GM15510 (cell line): ENCODE results near the gene DNAJC5.

ENCODE experiments used
- POLR2A ChIP-seq: IDR thresholded peaks from 3 replicates; pipeline ENCODE4 v1.6.1; 2011; ENCODE audit warnings: borderline replicate concordance; ENCODE audit not compliant: insufficient read length; ENCODE audit errors: extremely low read depth

The DNAJC5 gene

DNA sequence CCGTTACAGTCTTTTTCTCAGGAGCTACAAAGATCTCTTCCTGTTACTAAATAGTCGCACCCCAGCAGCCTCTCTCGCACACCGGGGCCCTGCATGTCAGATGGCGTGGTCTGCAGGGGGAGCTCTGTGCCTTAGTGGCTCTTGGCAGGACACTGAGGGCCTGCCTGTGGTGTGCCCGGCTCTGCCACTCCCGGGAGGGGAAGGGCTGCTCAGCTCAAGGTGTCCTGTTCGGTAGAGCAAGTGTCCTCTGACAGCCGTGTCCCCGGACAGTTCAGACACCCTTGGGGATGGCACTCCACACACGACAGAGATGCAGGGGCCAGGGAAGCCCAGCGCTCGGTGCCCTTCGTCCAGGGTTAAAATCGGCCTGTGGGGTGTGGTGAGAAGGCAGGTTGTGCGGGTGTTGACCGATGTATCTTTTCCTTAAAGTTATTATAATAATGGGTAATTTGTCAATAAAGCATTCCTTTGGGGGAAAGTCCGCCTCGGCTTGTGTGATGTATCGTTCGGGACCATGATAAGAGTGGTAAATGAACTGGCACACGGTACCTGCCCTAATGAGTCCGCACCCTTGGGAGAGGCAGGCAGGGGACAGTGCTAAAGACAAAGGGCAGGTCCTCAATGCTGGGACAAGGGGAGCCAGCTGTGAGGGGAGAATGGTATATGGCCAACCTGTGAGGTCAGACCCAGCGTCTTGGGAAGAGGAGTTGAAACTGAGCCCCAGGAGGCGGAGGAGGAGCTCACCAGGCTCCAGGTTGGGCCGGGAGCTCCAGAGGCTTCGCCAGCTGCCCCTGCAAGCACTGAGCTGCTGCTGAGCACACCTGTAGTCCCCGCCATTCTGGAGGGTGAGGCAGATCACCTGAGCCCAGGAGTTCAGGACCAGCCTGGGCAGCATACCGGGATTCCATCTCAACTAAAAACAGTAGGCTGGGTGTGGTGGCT lies 3.6 kb upstream of the DNAJC5 start:
- no peak for TF ChIP-seq POLR2A

DNA sequence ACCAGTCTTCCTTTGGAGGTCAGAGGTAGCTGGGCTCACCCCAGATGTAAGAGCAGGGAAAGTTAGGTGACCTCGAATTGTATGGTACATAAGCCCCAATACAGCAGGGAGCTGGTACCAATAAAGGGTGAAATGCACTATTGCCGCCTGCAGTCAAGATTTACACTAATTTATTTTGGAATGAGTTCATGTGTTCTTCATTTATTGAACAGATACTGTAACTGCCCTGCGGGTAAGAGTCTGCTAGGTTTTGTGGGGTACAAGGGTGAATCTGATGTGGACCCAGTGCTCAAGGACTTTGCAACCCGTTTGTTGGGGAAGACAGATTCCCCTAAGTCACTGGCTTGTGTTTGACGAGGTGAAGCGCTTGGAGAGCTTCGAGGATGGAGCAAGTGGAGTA lies 2.5 kb upstream of the DNAJC5 start:
- TF ChIP-seq POLR2A: no peak

DNA sequence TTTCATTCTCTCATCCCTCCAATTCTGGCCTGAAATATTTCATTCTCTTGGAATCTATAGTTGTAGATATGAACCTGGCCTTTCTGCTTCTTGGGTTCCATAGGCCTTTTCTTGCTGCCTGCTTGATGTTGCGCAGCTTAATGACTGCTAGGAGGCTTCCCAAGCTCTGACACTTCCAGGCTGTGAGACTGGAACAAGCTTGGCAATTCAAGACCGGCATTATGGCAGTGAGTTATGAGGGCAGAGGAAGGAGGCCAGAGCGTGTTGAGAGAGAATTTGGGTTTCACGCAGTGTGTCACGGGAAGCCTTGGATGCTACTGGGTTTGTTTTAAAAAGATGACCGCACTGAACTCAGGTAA lies 948 bp upstream of the DNAJC5 start:
- TF ChIP-seq POLR2A: no peak

DNA sequence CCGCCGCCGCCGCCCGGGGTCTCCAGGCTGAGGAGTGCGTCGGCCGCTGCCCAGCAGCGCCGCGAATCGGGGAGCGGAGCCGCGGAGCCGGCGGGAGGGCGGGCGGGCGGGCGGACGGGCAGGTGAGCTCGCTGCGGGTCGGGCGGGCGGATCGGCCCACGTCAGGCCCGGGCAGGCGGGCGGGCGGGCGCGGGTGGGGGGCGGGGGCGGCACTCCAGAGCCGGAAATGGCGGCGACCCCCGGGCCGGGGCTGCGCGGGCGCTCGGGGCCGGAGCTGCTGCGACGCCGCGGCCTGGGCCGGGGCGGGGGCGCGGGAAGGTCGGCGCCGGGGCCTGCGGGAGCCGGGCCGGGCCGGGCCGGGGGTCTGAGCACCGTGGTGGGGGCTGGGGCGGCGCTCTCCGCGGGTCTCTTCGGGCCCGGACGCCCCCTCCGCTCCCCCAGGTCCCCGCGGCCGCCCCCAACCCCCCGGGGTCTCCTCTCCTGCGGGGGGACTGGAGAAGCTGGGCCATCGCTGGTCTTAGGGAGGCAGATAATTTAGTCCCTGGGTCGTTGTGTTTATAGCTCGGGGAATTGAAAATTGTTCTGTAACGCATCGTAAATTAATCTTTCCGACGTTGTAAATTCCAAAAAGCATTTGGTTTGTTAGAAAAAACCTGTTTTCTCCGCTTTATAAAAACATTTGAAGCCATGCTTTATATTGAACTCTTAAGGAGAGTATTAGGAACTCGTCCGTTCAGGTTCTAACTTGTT lies 451 bp downstream of the DNAJC5 start:
- TF ChIP-seq POLR2A: peak; percentile 65

DNA sequence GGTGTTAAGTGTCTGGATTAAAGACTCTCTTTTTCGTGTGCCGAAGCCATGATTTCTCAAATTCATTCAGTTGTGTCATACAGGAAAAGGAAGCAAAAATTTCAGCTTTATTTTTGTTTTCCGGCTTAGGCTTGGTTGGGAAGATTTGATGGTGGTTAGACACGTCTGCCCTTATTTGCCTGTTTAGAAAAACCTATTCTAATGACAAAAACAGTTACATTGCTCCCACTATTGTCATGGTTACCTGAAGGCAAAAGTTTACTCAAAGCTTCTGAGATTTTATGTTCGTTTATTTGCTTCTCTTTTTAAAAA lies 982 bp downstream of the DNAJC5 start:
- TF ChIP-seq POLR2A: no peak

DNA sequence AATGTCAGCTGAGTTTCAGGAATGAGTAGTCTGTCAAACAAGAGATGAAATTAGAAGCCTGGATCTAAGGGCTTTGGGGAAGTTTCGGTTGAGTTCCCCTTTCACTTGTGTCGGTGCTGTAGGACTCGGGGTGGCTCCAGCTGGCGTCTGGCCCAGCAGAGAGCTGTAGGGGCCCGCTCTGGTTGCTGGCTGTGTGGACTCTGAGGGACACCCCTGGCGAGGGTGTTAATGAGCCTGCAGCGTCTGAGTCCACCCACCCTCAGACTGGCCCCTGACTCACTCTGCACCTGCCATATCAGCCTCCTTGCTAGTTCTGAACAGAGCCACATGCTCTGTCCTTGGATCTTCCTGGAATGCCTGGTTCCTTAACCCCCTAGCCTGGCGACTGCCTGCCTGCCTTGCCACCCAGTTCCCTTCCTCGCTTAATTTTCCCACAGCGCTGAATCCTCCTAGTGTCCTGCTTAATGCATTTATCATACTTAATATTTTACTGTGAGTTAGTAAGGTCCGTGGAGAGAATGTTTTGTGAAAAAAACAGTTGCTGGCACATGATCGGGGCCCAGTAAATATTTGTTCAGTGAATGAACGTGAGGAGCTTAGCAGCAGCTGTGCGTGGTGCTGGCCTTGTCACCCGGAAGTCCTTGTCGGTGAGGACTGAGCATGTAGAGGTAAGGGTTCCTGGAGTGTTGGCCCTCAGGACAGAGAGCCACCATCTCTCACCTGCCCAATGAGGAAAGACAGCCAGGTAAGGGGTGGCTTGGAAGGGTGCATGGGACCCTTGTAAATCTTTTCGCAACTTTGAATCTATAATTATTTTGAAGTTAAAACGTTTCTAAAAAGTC lies 1.6 kb downstream of the DNAJC5 start:
- no peak for TF ChIP-seq POLR2A

DNA sequence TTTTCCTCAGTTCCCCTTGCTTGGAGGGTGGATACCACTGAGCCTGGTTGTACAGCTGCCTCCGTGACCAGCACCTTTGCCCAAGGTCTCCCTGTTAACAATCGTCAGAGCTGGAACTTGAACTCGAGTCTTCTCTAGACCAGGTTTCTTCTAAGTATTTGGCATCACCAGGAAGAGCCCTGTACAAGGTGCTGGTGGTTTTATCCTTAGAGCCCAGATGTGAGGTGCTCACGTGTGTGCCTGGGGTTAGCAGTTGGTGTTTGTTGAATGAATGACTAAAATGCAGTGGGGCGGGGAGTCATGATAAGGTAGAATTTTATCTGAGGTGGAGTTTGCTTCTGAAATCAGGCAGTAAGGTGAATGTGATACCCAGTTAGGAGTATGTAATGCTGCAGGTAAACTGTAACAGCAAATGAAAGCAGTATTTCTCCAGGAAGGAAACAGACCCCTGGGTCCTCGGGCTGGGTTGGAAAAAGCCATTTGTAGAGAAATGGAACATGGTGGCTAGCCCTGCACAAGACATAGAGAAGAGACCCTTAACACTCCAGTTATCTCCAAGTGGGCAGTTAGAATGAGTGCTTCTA lies 3.1 kb downstream of the DNAJC5 start:
- no peak for TF ChIP-seq POLR2A

DNA sequence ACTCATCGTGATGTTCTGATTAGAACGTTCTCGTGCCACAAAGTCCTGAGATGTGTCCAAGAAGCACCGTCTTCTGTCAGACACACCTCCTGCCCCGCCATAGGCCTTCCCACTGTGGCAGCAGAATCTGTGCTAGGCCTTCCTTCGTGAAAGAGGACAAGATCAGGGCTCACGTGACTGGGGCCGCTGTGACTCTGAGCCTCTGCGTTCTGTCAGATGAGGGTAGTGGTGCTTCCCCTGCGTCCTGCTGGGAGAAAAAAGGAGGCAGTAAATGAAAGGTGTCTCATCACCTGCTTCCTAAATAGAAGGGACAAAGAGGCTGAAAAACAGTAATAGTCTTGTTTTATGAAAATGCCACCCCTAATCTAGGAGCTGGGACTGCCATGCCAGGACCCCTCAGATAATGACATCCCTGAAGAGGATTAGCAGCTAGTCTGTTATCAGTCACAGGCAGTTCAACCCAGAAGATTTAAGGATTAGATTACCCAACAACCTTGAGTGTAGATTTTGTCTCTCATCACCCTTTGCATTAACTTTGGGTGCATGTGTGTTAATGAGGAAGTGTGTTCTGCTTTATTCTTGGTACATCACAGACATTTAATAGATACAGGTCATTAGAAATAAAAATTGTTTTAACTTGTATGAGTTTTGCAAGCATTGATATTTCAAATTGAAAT lies 4.1 kb downstream of the DNAJC5 start:
- TF ChIP-seq POLR2A: no peak

DNA sequence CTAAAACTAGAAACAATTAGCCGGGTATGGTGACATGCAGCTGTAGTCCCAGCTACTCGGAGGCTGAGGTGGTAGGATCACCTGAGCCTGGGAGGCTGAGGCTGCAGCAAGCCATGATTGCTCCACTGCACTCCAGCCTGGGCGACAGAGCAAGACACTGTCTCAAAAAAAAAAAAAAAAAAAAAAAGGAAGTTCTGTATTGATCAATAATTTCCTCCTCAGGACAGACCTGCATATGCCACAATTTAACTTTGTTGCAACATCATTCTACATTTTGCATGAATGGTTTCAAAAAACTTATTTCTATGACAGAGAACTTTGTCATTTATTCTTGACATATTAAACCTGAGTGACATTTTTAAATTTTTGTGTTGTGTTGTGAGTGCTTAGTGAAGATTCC lies 5.5 kb downstream of the DNAJC5 start:
- TF ChIP-seq POLR2A: no peak

DNA sequence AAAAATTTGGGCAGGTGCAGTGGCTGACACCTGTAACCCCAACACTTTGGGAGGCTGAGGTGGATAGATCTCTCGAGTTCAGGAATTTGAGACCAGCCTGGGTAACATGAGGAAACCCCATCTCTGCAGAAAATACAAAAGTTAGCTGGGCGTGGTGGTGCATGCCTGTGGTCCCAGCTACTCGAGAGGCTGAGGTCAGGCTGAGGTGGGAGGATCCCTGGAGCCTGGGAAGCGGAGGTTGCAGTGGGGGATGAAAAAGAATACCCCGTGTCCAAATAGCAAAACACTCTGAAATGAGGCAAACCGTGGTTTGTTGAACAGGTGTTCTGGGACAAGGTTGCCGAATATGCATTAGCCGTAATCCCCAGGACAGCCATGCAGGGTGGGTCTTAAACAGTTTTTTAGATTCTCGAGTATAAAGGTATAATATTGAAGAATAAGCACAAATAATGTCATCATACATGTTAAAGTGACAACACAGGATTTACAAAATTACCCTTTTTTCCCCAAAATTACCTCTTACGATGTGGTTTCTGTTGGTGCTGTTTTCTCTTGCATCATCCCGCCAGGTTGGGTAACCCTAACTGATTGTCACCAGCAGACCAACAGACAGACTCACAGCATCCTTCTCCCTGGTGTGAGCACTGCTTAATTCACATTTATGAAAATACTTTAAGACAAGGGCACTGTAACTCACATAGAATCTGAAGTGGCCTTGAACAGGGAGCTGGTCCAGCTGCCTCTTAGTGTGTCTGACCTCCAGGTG lies 9.1 kb downstream of the DNAJC5 start:
- no peak for TF ChIP-seq POLR2A

DNA sequence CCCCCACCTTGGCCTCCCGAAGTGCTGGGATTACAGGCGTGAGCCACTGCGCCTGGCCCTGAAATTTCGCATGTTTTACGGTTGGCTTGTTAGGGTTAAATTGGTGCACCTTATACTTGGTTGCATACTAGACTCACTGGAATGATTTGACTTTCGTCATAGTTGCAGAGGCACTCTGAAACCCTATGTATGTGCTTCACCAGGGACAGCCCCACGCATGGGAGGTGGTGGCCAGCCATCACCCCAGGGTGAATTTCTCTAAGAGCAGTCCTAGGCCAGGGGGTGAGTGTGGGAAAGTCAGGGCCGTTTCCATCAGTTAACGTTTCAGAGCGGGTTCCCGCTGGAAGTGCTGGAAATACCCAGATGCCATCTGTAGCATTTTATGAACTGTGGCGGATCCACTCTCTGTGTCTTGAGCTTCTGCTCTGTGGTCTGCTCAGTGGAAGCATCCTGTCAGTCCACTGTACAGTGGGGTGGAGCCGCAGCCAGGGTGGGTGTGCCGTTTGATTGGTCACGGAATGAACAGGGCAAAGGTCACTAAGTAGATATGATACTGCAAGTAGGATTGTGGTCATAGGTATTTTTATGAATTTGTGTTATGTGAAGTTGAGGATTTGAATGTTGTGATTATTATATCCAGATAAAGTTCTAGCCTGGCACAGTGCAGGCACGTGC lies 13.2 kb downstream of the DNAJC5 start:
- no peak for TF ChIP-seq POLR2A

DNA sequence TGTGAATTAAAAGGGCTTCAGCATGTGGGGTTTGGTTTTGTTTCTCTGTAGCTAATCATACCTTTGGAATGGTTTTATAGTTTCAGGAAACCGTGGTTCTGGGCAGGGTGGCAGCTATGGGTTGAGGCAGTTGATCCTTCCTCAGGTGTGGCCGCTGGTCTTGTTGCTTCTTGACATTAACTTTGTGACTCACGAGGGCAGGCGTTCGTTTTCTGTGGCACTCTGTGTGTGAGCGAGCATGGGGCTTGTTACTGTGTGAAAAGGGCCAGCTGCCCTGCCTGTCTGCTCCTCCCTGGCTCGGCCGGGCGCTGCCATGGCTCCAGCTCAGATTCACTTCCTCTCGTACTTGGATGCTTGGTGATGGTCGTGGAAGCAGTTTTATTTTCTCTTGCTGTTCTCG lies 16.2 kb downstream of the DNAJC5 start:
- no peak for TF ChIP-seq POLR2A

DNA sequence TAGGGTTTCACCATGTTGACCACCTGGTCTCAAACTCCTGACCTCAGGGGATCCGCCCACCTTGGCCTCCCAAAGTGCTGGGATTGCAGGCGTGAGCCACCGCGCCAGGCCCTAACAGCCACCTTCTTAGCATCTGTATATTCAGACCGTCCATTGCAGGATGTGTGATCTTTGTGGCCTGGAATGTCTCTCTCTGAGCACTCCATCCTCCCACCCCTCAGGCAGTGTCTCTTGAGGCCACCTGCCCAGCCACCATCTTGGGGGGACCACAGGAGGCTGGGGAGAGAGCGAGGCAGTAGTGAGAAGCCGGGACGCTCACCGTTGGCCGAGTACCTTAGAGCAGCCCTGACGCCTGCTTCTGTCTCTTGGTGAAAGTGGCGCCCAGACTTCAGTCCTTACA lies 18.8 kb downstream of the DNAJC5 start:
- no peak for TF ChIP-seq POLR2A
